Neural progenitor cell (in vitro differentiated cells): Measurements from ENCODE around the gene SLC28A1. TPM values are rescaled to one million over a fixed set of nuclear protein-coding genes. Genes with fewer than 3 reads are reported as not detected.
"Not testable (repeated sequence)": the region's sequence is repeated elsewhere in the genome, so short reads cannot be mapped to it uniquely, and the experiment has no call there.

Source experiments
- DNase-seq: peaks from one replicate; pipeline ENCODE4 v3.0.0-alpha.2; 2016; ENCODE audit warnings: low spot score
- H2AFZ ChIP-seq: fragments of 200-600 bp; sonication (generic); replicated peaks from 2 replicates; pipeline ENCODE4 v1.6.1; 2016; ENCODE audit warnings: antibody characterized with exemption
- H3F3A ChIP-seq: fragments of 200-600 bp; sonication (generic); 2 replicates; pipeline ENCODE4 v1.6.1; 2016; ENCODE audit warnings: antibody characterized with exemption, low read depth
- H3K27ac ChIP-seq: fragments of 200-600 bp; sonication (generic); 2 replicates; pipeline ENCODE4 v1.5.1; 2016; ENCODE audit warnings: mild to moderate bottlenecking
- H3K27me3 ChIP-seq: fragments of 200-600 bp; sonication (generic); 2 replicates; pipeline ENCODE4 v1.6.1; 2016; ENCODE audit warnings: mild to moderate bottlenecking, moderate library complexity
- H3K36me3 ChIP-seq: fragments of 200-600 bp; sonication (generic); 2 replicates; pipeline ENCODE4 v1.5.1; 2016
- H3K4me1 ChIP-seq: fragments of 200-600 bp; sonication (generic); 2 replicates; pipeline ENCODE4 v1.6.1; 2016; ENCODE audit warnings: mixed run types
- H3K4me2 ChIP-seq: fragments of 200-600 bp; sonication (generic); 2 replicates; pipeline ENCODE4 v1.6.1; 2016
- H3K4me3 ChIP-seq: fragments of 200-600 bp; sonication (generic); 2 replicates; pipeline ENCODE4 v1.5.1; 2016
- H3K79me2 ChIP-seq: fragments of 200-600 bp; sonication (generic); 2 replicates; pipeline ENCODE4 v1.6.1; 2016; ENCODE audit warnings: low read depth
- H3K9ac ChIP-seq: fragments of 200-600 bp; sonication (generic); 2 replicates; pipeline ENCODE4 v1.6.1; 2016
- H3K9me3 ChIP-seq: fragments of 200-600 bp; sonication (generic); 2 replicates; pipeline ENCODE4 v1.5.1; 2016; ENCODE audit warnings: low read depth
- H4K20me1 ChIP-seq: fragments of 200-600 bp; sonication (generic); 2 replicates; pipeline ENCODE4 v1.6.1; 2016; ENCODE audit warnings: low read depth
- H3K27ac Mint-ChIP-seq: 3 replicates; pipeline ENCODE4 v1.8.0; 2021; ENCODE audit warnings: mixed read lengths
- H3K27me3 Mint-ChIP-seq: 2 replicates; pipeline ENCODE4 v1.8.0; 2022; ENCODE audit warnings: low read depth, mild to moderate bottlenecking, inconsistent platforms, moderate library complexity, mixed read lengths; ENCODE audit not compliant: insufficient read depth
- H3K36me3 Mint-ChIP-seq: 3 replicates; pipeline ENCODE4 v1.8.0; 2021; ENCODE audit warnings: mixed read lengths
- H3K4me1 Mint-ChIP-seq: 3 replicates; pipeline ENCODE4 v1.8.0; 2021; ENCODE audit warnings: mixed read lengths
- H3K4me3 Mint-ChIP-seq: 3 replicates; pipeline ENCODE4 v1.8.0; 2021; ENCODE audit warnings: mild to moderate bottlenecking, moderate library complexity, mixed read lengths
- H3K9me3 Mint-ChIP-seq: 3 replicates; pipeline ENCODE4 v1.8.0; 2020; ENCODE audit warnings: mixed read lengths
- EZH2 ChIP-seq: fragments of 200-600 bp; sonication (generic); IDR thresholded peaks from 2 replicates; pipeline ENCODE4 v1.6.1; 2017; ENCODE audit warnings: antibody characterized with exemption, mild to moderate bottlenecking, moderate library complexity
- EZH2phosphoT487 ChIP-seq: fragments of 200-600 bp; sonication (generic); IDR thresholded peaks from 2 replicates; pipeline ENCODE4 v1.6.1; 2017; ENCODE audit warnings: antibody characterized with exemption
- total RNA-seq: library from RNA; depleted of rRNA; stranded (reverse); fragments of >200 nt; gene quantifications from 2 replicates; pipeline ENCODE4 v1.2.3, GENCODE V29; 2015; ENCODE audit warnings: low replicate concordance
- TF ChIP-seq, protein P1 (sequence below): fragments of 200-600 bp; sonication (generic); IDR thresholded peaks from 2 replicates; pipeline ENCODE4 v1.5.1; 2017; ENCODE audit warnings: antibody characterized with exemption, mild to moderate bottlenecking

Gene SLC28A1
- total RNA-seq, 1 donor from 2014 or later, result not detected

DNA sequence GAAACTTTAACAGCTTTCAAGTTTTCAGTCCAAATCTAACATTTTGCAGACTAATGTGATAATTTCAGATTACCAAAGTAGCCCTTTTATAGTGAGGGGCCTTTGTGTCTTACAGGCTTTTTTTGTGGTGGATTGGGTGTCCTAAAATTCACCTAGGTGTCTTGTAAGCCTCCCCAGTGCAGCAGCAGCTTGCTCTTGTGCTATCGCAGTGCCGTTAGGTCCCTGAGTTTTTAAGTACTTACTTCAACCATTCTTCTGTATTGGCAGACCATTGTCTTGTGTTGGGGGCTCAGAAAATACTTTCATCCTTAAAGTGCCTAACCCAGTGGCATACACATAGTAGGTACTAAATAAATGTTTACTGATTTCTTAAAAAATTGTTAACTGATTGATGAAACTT is 99.2 kb downstream of the SLC28A1 start:
- Mint-ChIP-seq H3K27ac (no peak overlapping the region), H3K27me3 (peaks cover 29% of the 10 kb centered on the region), H3K4me3 (no peak overlapping the region), H3K9me3 (no peaks in the 10 kb centered on the region), H3K4me1 (peaks cover 20% of the 10 kb centered on the region), H3K36me3 (peaks cover 2% of the 10 kb centered on the region)
- Histone ChIP-seq H3K9ac (no peak overlapping the region), H3K27me3 (peaks cover 59% of the 10 kb centered on the region), H2AFZ (no peak overlapping the region), H3K4me3 (no peak overlapping the region), H3K27ac (no peak overlapping the region), H3K9me3 (no peaks in the 10 kb centered on the region), H4K20me1 (peaks cover 16% of the 10 kb centered on the region), H3K36me3 (no peaks in the 10 kb centered on the region), H3K4me2 (no peak overlapping the region), H3K4me1 (peaks cover 6% of the 10 kb centered on the region), H3F3A (peaks cover 29% of the 10 kb centered on the region), H3K79me2 (no peaks in the 10 kb centered on the region)
- no peak for TF ChIP-seq EZH2phosphoT487
- TF ChIP-seq, protein P1, sequence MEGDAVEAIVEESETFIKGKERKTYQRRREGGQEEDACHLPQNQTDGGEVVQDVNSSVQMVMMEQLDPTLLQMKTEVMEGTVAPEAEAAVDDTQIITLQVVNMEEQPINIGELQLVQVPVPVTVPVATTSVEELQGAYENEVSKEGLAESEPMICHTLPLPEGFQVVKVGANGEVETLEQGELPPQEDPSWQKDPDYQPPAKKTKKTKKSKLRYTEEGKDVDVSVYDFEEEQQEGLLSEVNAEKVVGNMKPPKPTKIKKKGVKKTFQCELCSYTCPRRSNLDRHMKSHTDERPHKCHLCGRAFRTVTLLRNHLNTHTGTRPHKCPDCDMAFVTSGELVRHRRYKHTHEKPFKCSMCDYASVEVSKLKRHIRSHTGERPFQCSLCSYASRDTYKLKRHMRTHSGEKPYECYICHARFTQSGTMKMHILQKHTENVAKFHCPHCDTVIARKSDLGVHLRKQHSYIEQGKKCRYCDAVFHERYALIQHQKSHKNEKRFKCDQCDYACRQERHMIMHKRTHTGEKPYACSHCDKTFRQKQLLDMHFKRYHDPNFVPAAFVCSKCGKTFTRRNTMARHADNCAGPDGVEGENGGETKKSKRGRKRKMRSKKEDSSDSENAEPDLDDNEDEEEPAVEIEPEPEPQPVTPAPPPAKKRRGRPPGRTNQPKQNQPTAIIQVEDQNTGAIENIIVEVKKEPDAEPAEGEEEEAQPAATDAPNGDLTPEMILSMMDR, result no peak
- no peak for TF ChIP-seq EZH2
- no peak for DNase-seq

GRCh38 chr15:84985158-84985557 is 100.7 kb downstream of the SLC28A1 start:
- peaks cover 21% of the 10 kb centered on the region for H3F3A ChIP-seq
- peaks cover 6% of the 10 kb centered on the region for H3K4me1 ChIP-seq
- Mint-ChIP-seq H3K27ac (no peak overlapping the region), H3K4me1 (peaks cover 9% of the 10 kb centered on the region), H3K36me3 (peaks cover 2% of the 10 kb centered on the region), H3K9me3 (no peaks in the 10 kb centered on the region), H3K27me3 (peaks cover 25% of the 10 kb centered on the region), H3K4me3 (no peak overlapping the region)
- TF ChIP-seq EZH2phosphoT487 (no peak), EZH2 (no peak)
- TF ChIP-seq, protein P1, result no peak
- no peaks in the 10 kb centered on the region for H3K36me3 ChIP-seq
- H3K4me3 ChIP-seq, result no peak overlapping the region
- no peak overlapping the region for H3K27ac ChIP-seq
- no peaks in the 10 kb centered on the region for H3K79me2 ChIP-seq
- DNase-seq, result no peak
- no peaks in the 10 kb centered on the region for H3K9me3 ChIP-seq
- H3K9ac ChIP-seq, result no peak overlapping the region
- no peak overlapping the region for H3K4me2 ChIP-seq
- no peak overlapping the region for H2AFZ ChIP-seq
- peaks cover 16% of the 10 kb centered on the region for H4K20me1 ChIP-seq
- peaks cover 45% of the 10 kb centered on the region for H3K27me3 ChIP-seq

- H3K9me3 Mint-ChIP-seq, result not testable (repeated sequence)
Observed at GRCh38 chr15:84987351-84987750, 102.9 kb downstream of the SLC28A1 start.

GRCh38 chr15:84987949-84988624 is 103.6 kb downstream of the SLC28A1 start:
- Mint-ChIP-seq H3K4me1 (peaks cover 2% of the 10 kb centered on the region), H3K4me3 (no peak overlapping the region), H3K9me3 (no peaks in the 10 kb centered on the region), H3K27me3 (peaks cover 14% of the 10 kb centered on the region), H3K27ac (no peak overlapping the region), H3K36me3 (no peaks in the 10 kb centered on the region)
- H3K4me1 ChIP-seq, result peaks cover 2% of the 10 kb centered on the region
- H2AFZ ChIP-seq, result no peak overlapping the region
- TF ChIP-seq EZH2phosphoT487, result no peak
- TF ChIP-seq, protein P1, result no peak
- TF ChIP-seq EZH2, result no peak
- no peak for DNase-seq
- no peaks in the 10 kb centered on the region for H3K79me2 ChIP-seq
- no peak overlapping the region for H3K4me3 ChIP-seq
- H3K27me3 ChIP-seq, result peaks cover 23% of the 10 kb centered on the region
- peaks cover 6% of the 10 kb centered on the region for H4K20me1 ChIP-seq
- no peak overlapping the region for H3K4me2 ChIP-seq
- H3K27ac ChIP-seq, result no peak overlapping the region
- no peaks in the 10 kb centered on the region for H3K36me3 ChIP-seq
- H3K9ac ChIP-seq, result no peak overlapping the region
- no peaks in the 10 kb centered on the region for H3K9me3 ChIP-seq
- H3F3A ChIP-seq, result peaks cover 2% of the 10 kb centered on the region

More at GRCh38 chr15:84987351-84987750, 102.9 kb downstream of the SLC28A1 start:
- not testable (repeated sequence) for H3K9ac ChIP-seq, DNase-seq, H3K36me3 ChIP-seq, H3F3A ChIP-seq, H2AFZ ChIP-seq, H3K4me1 ChIP-seq, H3K4me3 ChIP-seq, H3K9me3 ChIP-seq, H3K36me3 Mint-ChIP-seq, H3K27ac Mint-ChIP-seq, H3K4me2 ChIP-seq, H3K27ac ChIP-seq, H3K4me3 Mint-ChIP-seq, H3K4me1 Mint-ChIP-seq, H3K79me2 ChIP-seq
- H3K27me3 Mint-ChIP-seq, result peaks cover 20% of the 10 kb centered on the region
- Histone ChIP-seq H4K20me1 (peaks cover 14% of the 10 kb centered on the region), H3K27me3 (peaks cover 30% of the 10 kb centered on the region)
